Measurements from ENCODE around the gene GNAQ.

- no peak for TF ChIP-seq CTCF (conservative IDR thresholded peaks at IDR 0.05; ENCODE audit: low read depth, low read length)
- no peak for TF ChIP-seq EZH2 (IDR thresholded peaks at IDR 0.05; ENCODE audit: low read length, unreplicated experiment)
These were observed 187.2 kb downstream of the GNAQ start for GRCh38 chr9:77844415-77844814.
